ENCODE measurements around the gene XPOT.
A peak's percentile ranks its signal among the peaks of the same experiment; 100 is the strongest.

DNA sequence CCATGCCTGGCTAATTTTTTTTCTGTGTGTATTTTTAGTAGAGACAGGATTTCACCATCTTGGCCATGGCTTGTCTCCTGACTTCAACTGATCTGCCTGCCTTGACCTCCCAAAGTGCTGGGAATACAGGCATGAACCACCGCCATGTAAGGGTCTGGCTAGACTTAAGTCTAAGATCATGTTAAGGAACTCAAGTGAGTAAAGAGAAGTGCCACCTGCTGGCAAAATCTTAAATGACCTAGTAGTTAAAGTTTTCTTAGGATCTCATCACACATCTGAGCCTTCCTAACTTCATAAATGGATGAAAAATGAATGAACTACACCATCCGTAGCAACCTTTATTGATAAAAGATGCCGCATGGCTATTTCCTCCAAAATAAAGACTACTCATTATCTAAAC lies 12.0 kb upstream of the XPOT start:
- TF ChIP-seq, protein P1, sequence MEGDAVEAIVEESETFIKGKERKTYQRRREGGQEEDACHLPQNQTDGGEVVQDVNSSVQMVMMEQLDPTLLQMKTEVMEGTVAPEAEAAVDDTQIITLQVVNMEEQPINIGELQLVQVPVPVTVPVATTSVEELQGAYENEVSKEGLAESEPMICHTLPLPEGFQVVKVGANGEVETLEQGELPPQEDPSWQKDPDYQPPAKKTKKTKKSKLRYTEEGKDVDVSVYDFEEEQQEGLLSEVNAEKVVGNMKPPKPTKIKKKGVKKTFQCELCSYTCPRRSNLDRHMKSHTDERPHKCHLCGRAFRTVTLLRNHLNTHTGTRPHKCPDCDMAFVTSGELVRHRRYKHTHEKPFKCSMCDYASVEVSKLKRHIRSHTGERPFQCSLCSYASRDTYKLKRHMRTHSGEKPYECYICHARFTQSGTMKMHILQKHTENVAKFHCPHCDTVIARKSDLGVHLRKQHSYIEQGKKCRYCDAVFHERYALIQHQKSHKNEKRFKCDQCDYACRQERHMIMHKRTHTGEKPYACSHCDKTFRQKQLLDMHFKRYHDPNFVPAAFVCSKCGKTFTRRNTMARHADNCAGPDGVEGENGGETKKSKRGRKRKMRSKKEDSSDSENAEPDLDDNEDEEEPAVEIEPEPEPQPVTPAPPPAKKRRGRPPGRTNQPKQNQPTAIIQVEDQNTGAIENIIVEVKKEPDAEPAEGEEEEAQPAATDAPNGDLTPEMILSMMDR (IDR thresholded peaks at IDR 0.05; ENCODE audit: borderline replicate concordance, extremely low read depth, low read length, poor library complexity, severe bottlenecking), result peak; percentile 53
- TF ChIP-seq EZH2 (IDR thresholded peaks at IDR 0.05; ENCODE audit: borderline replicate concordance, low read depth, low read length, severe bottlenecking), result no peak

All from DND-41 (cell line).